GM19239 (cell line): Measurements from ENCODE around the gene MZF1.
A peak's percentile ranks its signal among the peaks of the same experiment; 100 is the strongest.

Experiments
- DNase-seq: peaks from one replicate; pipeline ENCODE4 v3.0.0; 2011; ENCODE audit warnings: low spot score; ENCODE audit not compliant: insufficient read length
- FAIRE-seq: peaks from 2 replicates; lab custom pipeline; 2011; peaks lifted over from hg19 to GRCh38; lab: Jason Lieb, UNC

Gene MZF1

GRCh38 chr19:58570770-58571574 lies 2.2 kb downstream of the MZF1 start:
- DNase-seq (no peak), FAIRE-seq (no peak)

- FAIRE-seq, result no peak
These were observed 3.0 kb downstream of the MZF1 start for GRCh38 chr19:58569943-58570670.

GRCh38 chr19:58569191-58569942 lies 3.8 kb downstream of the MZF1 start:
- DNase-seq (no peak), FAIRE-seq (no peak)

More at GRCh38 chr19:58569943-58570670, 3.0 kb downstream of the MZF1 start:
- no peak for DNase-seq

- FAIRE-seq (no peak), DNase-seq (no peak)
These were observed 4.5 kb downstream of the MZF1 start for GRCh38 chr19:58568453-58569130.

- FAIRE-seq (no peak), DNase-seq (no peak)
These were observed 6.1 kb downstream of the MZF1 start for GRCh38 chr19:58566989-58567388.

- FAIRE-seq, result no peak
- no peak for DNase-seq
These were observed 9.3 kb downstream of the MZF1 start for GRCh38 chr19:58563823-58564222.

- FAIRE-seq (peak; percentile 4), DNase-seq (no peak)
These were observed 10.0 kb downstream of the MZF1 start for GRCh38 chr19:58563034-58563573.

- DNase-seq, result no peak
- FAIRE-seq, result no peak
These were observed 10.8 kb downstream of the MZF1 start for GRCh38 chr19:58562122-58563033.

- FAIRE-seq (no peak), DNase-seq (no peak)
These were observed 11.6 kb downstream of the MZF1 start for GRCh38 chr19:58561373-58562121.

- no peak for FAIRE-seq
These were observed 12.2 kb downstream of the MZF1 start for GRCh38 chr19:58560921-58561320.

GRCh38 chr19:58560007-58560887 lies 12.9 kb downstream of the MZF1 start:
- DNase-seq, result no peak
- no peak for FAIRE-seq

More at GRCh38 chr19:58560921-58561320, 12.2 kb downstream of the MZF1 start:
- DNase-seq, result no peak

GRCh38 chr19:58559275-58560006 lies 13.7 kb downstream of the MZF1 start:
- DNase-seq (peak; percentile 90), FAIRE-seq (peak; percentile 98)

- DNase-seq, result peak; percentile 86
- FAIRE-seq, result no peak
These were observed 14.4 kb downstream of the MZF1 start for GRCh38 chr19:58558623-58559274.

GRCh38 chr19:58558066-58558622 lies 15.0 kb downstream of the MZF1 start, which contains the start of gene UBE2M:
Gene UBE2M, minus strand, starts transcription at chr19:58558611. Its CDS starts 230 bp downstream, at chr19:58558381.
- DNase-seq, result no peak
- FAIRE-seq, result no peak

GRCh38 chr19:58557221-58558065 lies 15.7 kb downstream of the MZF1 start:
- no peak for DNase-seq
- FAIRE-seq, result peak; percentile 79
